Measurements from ENCODE around the gene PLEKHA8. TPM values are rescaled to one million over a fixed set of nuclear protein-coding genes. Genes with fewer than 3 reads are reported as not detected.

PLEKHA8 gene
- total and polyA plus RNA-seq, 10 donors, result 1.4 to 13.6 (median 8.4) TPM

GRCh38 chr7:30028749-30029635 is 780 bp downstream of the PLEKHA8 start:
- WGBS, 5 donors, result 0 to 1% (median 1%) methylated on average over 23 to 42 of the region's 42 CpGs
- no peaks in the 10 kb centered on the region for H3K36me3 ChIP-seq
- no peak for DNase-seq
- no peaks in the 10 kb centered on the region for H3K9me3 ChIP-seq
- H3K4me3 ChIP-seq, result peak overlapping the region; percentile 86 to 99 (median 94)
- H3K27ac ChIP-seq, result peak overlapping the region; percentile 58 to 91 (median 84)
- no peaks in the 10 kb centered on the region for H3K27me3 ChIP-seq (replicated peaks in 1 of 7)
- H3K4me1 ChIP-seq, result peaks cover 27 to 55% (median 37%) of the 10 kb centered on the region in 6 donors
- intact Hi-C loops (cut with DNase I; ENCODE audit: low total_unique reads), result no loop called here
- TF ChIP-seq POLR2AphosphoS5 (IDR thresholded peaks at IDR 0.05) (no peak), CTCF (IDR thresholded peaks at IDR 0.05 in 8 of 11, conservative IDR thresholded peaks at IDR 0.05 in 3 of 11) (no peak), POLR2A (IDR thresholded peaks at IDR 0.05) (no peak)

GRCh38 chr7:30029696-30030095 is 1.5 kb downstream of the PLEKHA8 start:
- WGBS, 5 donors, result 37 to 52% (median 48%) methylated on average over 6 of the region's 6 CpGs
- Histone ChIP-seq H3K4me3 (peak overlapping the region in 5 of 8 donors; percentile 86 to 99 (median 95)), H3K36me3 (no peaks in the 10 kb centered on the region), H3K9me3 (no peaks in the 10 kb centered on the region), H3K27me3 (replicated peaks in 1 of 7) (no peaks in the 10 kb centered on the region), H3K27ac (peak overlapping the region in 1 of 8 donors; percentile 83), H3K4me1 (peaks cover 25 to 48% (median 33%) of the 10 kb centered on the region in 6 donors)
- no peak for DNase-seq
- TF ChIP-seq POLR2AphosphoS5 (IDR thresholded peaks at IDR 0.05) (no peak), CTCF (IDR thresholded peaks at IDR 0.05 in 8 of 11, conservative IDR thresholded peaks at IDR 0.05 in 3 of 11) (no peak), POLR2A (IDR thresholded peaks at IDR 0.05) (no peak)
- intact Hi-C loops (cut with DNase I; ENCODE audit: low total_unique reads), result no loop called here

GRCh38 chr7:30032310-30033125 is 4.3 kb downstream of the PLEKHA8 start:
- TF ChIP-seq POLR2A (IDR thresholded peaks at IDR 0.05) (no peak), CTCF (IDR thresholded peaks at IDR 0.05 in 8 of 11, conservative IDR thresholded peaks at IDR 0.05 in 3 of 11) (no peak), POLR2AphosphoS5 (IDR thresholded peaks at IDR 0.05) (no peak)
- Histone ChIP-seq H3K27me3 (replicated peaks in 1 of 7) (no peaks in the 10 kb centered on the region), H3K36me3 (no peaks in the 10 kb centered on the region), H3K27ac (no peak overlapping the region), H3K4me3 (no peak overlapping the region), H3K4me1 (peaks cover 11 to 27% (median 16%) of the 10 kb centered on the region in 6 donors), H3K9me3 (no peaks in the 10 kb centered on the region)
- intact Hi-C loops (cut with DNase I; ENCODE audit: low total_unique reads), result no loop called here
- DNase-seq, result no peak
- 56 to 64% (median 59%) methylated on average over 4 of the region's 4 CpGs for WGBS, 5 donors
